Left cardiac atrium (tissue), 4 donors: ENCODE results near the gene STT3B. TPM values are rescaled to one million over a fixed set of nuclear protein-coding genes. Genes with fewer than 3 reads are reported as not detected.

ENCODE experiments used
- ATAC-seq, 2 donors: fragments of 200-7000 bp; cut with Tn5 transposase; one replicate each; pipeline ENCODE4 v1.9.1; 2020; ENCODE audit warnings: mild to moderate bottlenecking in 2 of 2, moderate library complexity in 2 of 2
- DNase-seq: peaks from one replicate; pipeline ENCODE4 v3.0.0-alpha.2; 2020
- intact Hi-C, 2 donors: fragments of 100-400 bp; cut with DNase I; formaldehyde crosslinking; loops; one replicate each; pipeline versions ENCODE4 v1.14.1 to v1.15.1; 2022 to 2023
- total RNA-seq, 2 donors: library from RNA; stranded (reverse); fragmentation: NEBNext Ultra II Directional; extraction: Animal tissue kit (Norgen Biotek cat#: 25700); gene quantifications; one replicate each; pipeline ENCODE4 v1.2.1, GENCODE V29; 2021
- donor health status: DM: no; HTN: yes; CAD: no.
- donor health status: DM: no; HTN: yes; CAD: no; lungs with severe emphysema.
- donor health status: DM: yes; HTN: yes; CAD: no.
- donor health status: Dilated cardiomyopathy.

Gene STT3B
- total RNA-seq, 2 donors from 2014 or later: 76.7 to 88.1 TPM

DNA sequence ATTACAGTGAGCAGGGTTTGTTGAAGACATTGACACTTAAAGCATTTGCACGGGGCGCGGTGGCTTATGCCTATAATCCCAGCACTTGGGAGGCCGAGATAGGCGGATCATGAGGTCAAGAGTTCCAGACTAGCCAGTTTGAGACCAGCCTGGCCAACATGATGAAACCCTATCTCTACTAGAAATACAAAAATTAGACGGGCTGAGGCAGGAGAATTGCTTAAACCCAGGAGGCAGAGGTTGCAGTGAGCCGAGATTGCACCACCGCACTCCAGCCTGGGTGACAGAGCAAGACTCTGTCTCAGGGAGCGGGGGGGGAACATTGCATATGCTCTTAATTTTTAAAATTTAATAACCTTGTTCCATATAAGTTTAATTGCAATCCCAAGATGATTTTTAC lies 11.9 kb downstream of the STT3B start:
- ATAC-seq: peak; percentile 57 to 78
- DNase-seq: peak; percentile 42
- intact Hi-C loops: loop anchor here in 1 of 2 donors (10.0 kb wide), 1 partner anchor 220 kb away; no protein-coding TSS in a partner anchor

DNA sequence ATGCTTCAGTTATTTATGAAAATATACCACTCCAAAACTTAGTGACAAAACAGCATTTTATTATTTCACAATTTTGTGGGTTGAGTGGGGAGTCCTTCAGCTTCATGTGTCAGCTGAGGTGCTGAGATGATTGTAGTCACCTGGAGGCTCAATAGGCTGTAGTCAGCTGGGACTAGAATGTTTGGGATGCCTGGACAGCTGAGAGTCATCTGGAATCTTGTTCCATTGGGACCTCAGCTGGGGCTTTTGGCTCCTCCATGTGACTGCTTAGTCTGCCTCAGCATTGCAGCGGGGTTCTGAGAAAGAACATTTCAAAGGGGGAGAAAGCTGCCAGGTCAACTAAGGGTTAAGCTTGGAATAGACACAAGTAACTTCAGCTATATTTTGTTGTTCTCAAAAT lies 13.4 kb downstream of the STT3B start:
- ATAC-seq (peak in 1 of 2 donors; percentile 44), DNase-seq (no peak)
- intact Hi-C loops: loop anchor here in 1 of 2 donors (10.0 kb wide), 1 partner anchor 219 kb away; no protein-coding TSS in a partner anchor

GRCh38 chr3:31546725-31547124 lies 14.0 kb downstream of the STT3B start:
- DNase-seq: no peak
- ATAC-seq: no peak
- intact Hi-C loops: loop anchor here in 1 of 2 donors (10.0 kb wide), 1 partner anchor 218 kb away; no protein-coding TSS in a partner anchor

DNA sequence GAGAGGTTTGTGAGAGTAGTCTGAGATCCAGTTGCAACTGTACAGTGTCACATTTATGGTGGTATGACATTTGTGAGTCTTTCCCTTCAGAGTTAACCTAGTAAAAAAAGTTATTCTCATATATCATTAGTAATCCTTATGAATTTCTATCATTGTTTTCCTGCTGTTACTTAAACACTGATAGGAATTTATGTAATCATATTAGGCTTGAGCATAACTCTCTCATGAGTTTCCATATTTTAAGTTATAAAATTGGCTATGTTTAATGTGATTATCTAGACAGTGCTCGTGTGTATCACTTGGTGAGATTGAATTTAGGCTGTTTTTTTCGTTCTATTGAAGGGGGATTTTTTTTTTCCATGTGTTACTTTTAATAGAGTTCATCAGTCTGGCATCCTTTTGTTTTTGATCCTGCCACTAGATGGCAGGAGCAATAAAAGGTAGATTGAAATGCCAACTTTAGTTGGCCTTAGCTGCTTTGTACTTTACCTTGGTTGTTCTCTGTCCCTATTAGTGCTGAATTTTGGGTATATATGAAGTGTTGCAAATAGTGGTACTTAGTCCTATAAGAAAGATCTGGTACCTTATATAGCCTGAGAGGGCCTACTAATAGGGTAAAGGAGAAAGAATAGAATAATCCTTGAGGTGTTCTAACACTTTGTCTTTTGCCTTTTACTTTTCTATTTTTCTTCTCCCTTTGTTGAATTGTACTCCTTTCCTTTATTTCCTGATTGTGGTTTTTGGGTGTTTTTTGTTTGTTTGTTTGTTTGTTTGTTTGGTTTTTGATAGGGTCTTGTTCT lies 17.9 kb downstream of the STT3B start:
- intact Hi-C loops: loop anchor here in 1 of 2 donors (5.0 to 10.0 kb wide), 2 partner anchors 54 to 217 kb away; no protein-coding TSS in a partner anchor
- no peak for DNase-seq
- peak; percentile 51 to 57 for ATAC-seq

DNA sequence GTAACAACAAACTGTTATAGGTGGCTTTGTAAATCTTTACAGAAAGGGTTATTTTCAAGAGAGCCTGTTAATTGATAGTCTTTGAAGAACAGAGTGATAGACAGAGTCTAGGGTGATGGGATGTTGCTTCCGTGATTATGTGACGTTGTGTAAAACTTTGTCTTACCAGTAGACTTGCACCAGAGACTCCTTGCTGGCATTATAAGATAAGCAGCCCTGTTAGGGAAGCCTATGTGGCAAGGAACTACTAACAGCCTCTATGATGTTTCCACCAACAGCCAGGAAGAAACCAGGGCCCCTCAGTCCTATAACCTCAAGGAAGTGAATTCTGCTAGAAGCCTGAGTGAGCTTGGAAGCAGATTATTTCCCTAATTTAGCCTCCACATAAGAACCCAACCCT lies 18.9 kb downstream of the STT3B start:
- no peak for DNase-seq
- intact Hi-C loops: loop anchor here in 1 of 2 donors (5.0 to 10.0 kb wide), 2 partner anchors 53 to 216 kb away; no protein-coding TSS in a partner anchor
- no peak for ATAC-seq

DNA sequence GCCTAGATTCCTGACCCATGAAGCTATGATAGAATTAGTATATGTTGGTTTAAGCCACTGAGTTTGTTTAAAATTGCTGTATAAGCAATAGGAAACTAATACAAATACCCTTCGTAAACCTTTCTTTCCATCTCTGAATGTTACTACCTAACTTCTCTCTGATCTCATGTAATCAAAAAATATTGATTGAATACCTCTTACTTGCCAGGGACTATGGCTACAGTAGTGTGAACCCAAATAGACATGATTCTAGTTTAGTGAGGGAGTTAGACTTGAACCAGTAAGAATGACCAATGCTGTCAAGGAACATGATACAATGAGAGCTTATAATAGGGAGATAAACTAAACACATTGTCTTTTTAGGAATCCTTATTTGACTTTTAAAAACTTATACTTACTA lies 19.4 kb downstream of the STT3B start:
- intact Hi-C loops: loop anchor here in 1 of 2 donors (5.0 to 10.0 kb wide), 2 partner anchors 53 to 215 kb away; no protein-coding TSS in a partner anchor
- ATAC-seq (no peak), DNase-seq (no peak)

- intact Hi-C loops: loop anchor here in 1 of 2 donors (5.0 to 10.0 kb wide), 2 partner anchors 52 to 214 kb away; no protein-coding TSS in a partner anchor
- no peak for DNase-seq
- no peak for ATAC-seq
Observed at GRCh38 chr3:31553258-31553657, 20.5 kb downstream of the STT3B start.

DNA sequence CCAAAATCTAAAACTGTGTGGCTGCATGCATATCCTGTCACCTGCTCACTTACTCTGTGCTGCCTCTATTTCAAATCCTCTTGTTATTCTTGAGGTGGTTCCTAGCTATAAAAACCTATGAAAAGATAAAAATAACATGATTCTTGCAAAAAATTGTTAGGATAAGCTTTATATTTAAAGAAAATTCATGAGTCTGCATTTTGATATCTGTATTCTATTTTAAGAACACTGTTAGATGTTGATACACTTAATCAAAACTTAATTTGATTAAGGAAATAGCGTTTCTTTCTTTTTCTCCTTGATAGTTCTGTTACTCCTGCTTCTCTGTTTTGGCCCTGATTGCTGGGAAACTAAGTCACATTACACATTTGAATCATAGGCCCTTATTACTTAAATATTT lies 22.5 kb downstream of the STT3B start:
- no peak for DNase-seq
- ATAC-seq: no peak
- intact Hi-C loops: loop anchor here in 1 of 2 donors (10.0 kb wide), 1 partner anchor 50 kb away; no protein-coding TSS in a partner anchor

- DNase-seq (no peak), ATAC-seq (no peak)
- intact Hi-C loops: loop anchor here in 1 of 2 donors (10.0 kb wide), 1 partner anchor 45 kb away; no protein-coding TSS in a partner anchor
Observed at GRCh38 chr3:31559872-31560534, 27.3 kb downstream of the STT3B start.

- ATAC-seq (no peak), DNase-seq (no peak)
- intact Hi-C loops: no loop called here
Observed at GRCh38 chr3:31561891-31562290, 29.2 kb downstream of the STT3B start.

DNA sequence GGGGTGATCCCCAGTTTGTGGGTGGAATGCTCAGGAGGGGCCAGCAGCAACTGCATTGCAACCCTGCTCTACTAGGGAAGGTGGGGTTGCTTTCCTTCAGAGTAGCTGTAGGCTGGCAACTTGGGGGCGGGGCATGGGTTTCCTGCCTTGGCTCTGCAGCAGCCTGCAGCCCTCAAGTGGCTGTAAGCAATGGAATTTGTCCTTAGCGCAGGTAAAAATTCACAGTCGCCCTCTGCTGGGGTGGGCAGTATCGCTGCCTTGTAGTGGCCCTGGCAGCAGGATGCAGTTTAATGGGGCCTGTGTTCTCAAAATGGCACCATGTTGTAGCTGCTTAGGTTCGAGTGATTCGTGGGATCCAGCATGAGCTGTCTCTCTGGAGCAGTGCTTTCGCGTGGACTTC lies 29.8 kb downstream of the STT3B start:
- intact Hi-C loops: no loop called here
- ATAC-seq: no peak
- no peak for DNase-seq

DNA sequence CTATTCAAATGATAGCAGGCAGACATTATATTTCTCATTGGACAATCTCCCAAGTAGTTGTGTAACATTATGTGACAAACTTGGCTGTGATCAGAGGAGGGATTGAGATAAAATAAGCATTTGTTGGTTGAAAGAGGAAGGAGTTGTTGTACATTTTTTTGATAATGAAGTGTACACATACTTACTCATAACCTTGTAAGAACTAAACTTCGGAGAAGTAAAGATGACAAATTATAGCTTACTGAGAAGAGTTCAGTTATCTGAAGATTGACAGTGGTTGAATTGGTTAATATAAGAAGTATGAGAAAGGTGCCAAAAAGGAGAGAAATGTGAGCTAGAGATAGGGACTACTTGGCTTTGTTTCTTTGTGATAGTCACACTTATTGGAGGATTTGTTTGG lies 32.6 kb downstream of the STT3B start:
- peak; percentile 47 to 73 for ATAC-seq
- DNase-seq: no peak
- intact Hi-C loops: no loop called here

DNA sequence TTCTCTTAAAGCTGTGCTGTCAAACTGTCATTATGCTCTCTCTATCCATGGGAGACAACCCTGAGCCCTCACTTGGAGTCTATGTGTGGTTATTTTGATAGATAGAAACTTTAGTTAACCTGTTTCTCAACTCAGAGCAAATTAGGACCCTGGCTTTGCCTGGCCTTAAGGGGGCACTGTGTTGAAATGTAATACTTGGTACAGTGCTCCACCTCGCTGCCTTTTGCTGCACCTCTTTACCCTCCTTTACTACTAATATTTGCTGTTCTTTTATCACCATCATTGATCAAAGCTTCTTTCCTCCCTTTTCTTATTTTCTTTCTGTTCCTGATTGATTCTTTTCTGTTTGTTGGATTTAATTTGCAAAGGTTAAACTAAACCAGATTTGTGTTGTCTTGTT lies 34.3 kb downstream of the STT3B start:
- DNase-seq (no peak), ATAC-seq (no peak)
- intact Hi-C loops: no loop called here

DNA sequence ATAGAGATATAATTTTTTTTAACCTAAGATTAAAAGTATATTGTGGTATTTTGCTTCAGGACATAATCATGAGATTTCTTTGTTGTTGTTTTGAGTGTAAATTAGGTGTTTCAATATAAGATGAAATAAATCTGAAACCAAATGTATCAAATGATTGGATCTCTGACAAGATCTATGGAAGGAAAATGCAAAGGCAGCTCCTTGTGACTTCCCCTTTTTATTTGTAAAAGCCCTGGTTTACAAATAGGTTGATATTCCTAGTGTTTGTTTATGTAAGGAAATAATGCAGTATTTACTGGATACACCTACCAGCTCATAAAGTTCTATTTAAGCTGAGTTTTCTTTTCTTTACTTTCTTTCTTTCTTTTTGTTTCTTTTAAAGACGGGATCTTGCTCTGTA lies 35.9 kb downstream of the STT3B start:
- no peak for ATAC-seq
- no peak for DNase-seq
- intact Hi-C loops: no loop called here

- DNase-seq: no peak
- no peak for ATAC-seq
- intact Hi-C loops: no loop called here
Observed at GRCh38 chr3:31571325-31571724, 38.6 kb downstream of the STT3B start.

DNA sequence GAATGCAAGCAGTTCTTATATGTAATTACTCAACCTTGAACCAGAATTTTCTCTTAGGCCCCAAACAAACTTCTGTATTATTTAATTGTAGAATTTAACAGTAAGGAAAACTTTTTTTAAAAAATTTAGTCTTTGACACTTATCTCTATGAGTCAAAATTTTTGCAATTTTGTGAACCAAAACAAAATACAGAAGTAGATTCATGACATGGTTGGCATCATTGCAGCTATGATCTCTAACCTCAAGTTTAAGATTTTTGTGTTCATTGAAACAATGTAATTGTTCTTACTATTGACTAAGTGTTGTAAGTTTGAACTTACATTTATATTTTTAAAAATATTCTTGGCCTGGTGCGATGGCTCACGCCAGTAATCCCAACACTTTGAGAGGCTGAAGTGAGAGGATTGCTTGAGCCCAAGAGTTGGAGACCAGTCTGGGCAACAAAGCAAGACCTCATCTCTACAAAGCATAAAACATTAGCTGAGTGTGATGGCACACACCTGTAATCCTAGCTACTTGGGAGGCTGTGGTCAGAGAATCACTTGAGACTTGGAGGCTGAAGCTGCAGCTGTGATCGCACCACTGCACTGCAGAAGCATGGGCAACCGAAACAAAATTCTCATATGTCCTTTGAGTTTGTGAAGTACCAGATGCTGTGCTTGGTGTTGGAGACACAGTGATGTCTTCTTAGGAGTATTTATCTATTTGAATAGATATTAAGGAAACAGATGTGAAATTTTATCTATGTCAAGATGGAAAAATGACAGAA lies 39.7 kb downstream of the STT3B start:
- DNase-seq (no peak), ATAC-seq (no peak)
- intact Hi-C loops: no loop called here

DNA sequence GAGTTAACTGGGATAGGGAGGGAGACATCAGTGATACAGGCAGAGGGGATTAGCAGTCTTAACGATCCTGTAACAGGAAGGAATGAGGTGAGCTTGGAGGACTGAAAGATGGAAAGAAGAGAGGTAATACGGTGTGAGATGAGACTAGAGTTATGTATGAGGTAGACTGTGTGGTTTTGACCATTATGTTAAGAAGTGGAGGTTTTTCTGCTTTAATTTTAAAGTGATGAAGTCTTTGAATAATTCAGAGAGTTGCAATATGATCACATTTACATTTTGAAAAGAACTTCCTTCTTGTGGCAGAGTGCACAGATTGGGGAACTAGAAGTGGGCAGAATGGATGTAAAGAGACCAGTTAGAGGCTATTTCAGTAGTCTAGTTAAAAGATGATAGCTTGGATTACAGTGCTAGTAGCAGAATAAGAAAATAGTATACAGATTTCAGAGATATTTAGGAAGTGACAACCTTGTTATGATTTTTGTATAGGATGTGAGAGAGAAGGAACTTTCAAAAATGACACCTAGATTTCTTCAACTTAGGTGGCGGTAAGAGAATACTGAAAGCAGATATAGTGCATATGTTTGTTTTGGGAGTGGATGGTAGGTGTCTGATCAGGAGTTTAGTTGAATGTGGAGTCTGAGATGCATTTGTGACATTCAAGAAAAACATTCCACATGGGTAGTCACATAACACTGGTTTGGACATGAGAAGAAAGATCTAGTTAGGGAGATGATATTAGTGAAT lies 40.5 kb downstream of the STT3B start:
- DNase-seq (no peak), ATAC-seq (no peak)
- intact Hi-C loops: no loop called here

GRCh38 chr3:31575448-31575847 lies 42.7 kb downstream of the STT3B start:
- intact Hi-C loops: no loop called here
- no peak for ATAC-seq
- DNase-seq: no peak

DNA sequence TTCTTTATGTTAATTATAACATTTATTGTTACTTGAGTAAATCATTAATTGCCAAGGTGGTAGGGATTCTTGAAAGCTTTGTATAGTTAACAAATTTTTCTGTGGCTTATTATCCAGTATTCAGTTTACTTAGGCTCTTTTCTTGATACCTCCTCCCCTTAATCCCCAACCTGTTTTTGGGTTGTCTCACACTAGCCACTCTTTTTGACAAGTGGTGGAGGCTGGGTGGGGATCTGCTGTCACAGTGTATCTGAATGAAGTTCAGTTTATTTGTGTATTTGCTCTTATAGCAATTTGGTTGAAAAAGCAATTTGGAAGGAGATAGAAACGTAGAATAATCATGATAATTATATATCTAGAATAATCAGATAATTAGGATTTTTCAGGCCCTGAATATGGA lies 43.8 kb downstream of the STT3B start:
- no peak for DNase-seq
- intact Hi-C loops: no loop called here
- ATAC-seq: no peak
